H1 (cell line): ENCODE data around the gene CAMK2D. TPM values are rescaled to one million over a fixed set of nuclear protein-coding genes. Genes with fewer than 3 reads are reported as not detected.

Source experiments
- CEBPB ChIP-seq: IDR thresholded peaks from 2 replicates; pipeline ENCODE4 v1.6.1; 2012; ENCODE audit warnings: low read depth, low read length
- CHD7 ChIP-seq: fragments of 300-600 bp; sonication (generic); IDR thresholded peaks from 2 replicates; pipeline ENCODE4 v1.7.1; 2012; ENCODE audit warnings: low read length, moderate library complexity, mild to moderate bottlenecking, inconsistent platforms; ENCODE audit not compliant: insufficient replicate concordance
- CTCF ChIP-seq, 3 experiments: IDR thresholded peaks; 1 replicate in 2 of 3; 2 replicates in 1 of 3; pipeline versions ENCODE4 v1.5.1 to v1.6.1; 2011; ENCODE audit warnings: low read length in 3 of 3, mild to moderate bottlenecking in 3 of 3, inconsistent platforms in 2 of 3, low read depth in 1 of 3, moderate library complexity in 1 of 3; ENCODE audit not compliant: insufficient read depth in 1 of 3; ENCODE audit errors: control extremely low read depth in 1 of 3
- GABPA ChIP-seq: IDR thresholded peaks from 2 replicates; pipeline ENCODE4 v1.6.1; 2011; ENCODE audit warnings: mild to moderate bottlenecking, low read length, moderate library complexity, borderline replicate concordance; ENCODE audit not compliant: insufficient read depth
- POLR2AphosphoS5 ChIP-seq: IDR thresholded peaks from 2 replicates; pipeline ENCODE4 v1.6.1; 2011; ENCODE audit warnings: low read depth, low read length
- POU5F1 ChIP-seq: IDR thresholded peaks from 2 replicates; pipeline ENCODE4 v1.6.1; 2011; ENCODE audit warnings: low read depth, mild to moderate bottlenecking, low read length, moderate library complexity
- SAP30 ChIP-seq: fragments of 300-600 bp; sonication (generic); IDR thresholded peaks from 2 replicates; pipeline ENCODE4 v1.7.1; 2012; ENCODE audit warnings: low read length, moderate library complexity, mild to moderate bottlenecking, inconsistent platforms; ENCODE audit not compliant: insufficient read depth, insufficient replicate concordance
- SP4 ChIP-seq: IDR thresholded peaks from 2 replicates; pipeline ENCODE4 v1.6.1; 2012; ENCODE audit warnings: low read length, inconsistent platforms
- polyA plus RNA-seq, 7 experiments: library from polyadenylated mRNA; depleted of rRNA in 3 of 7; stranded (reverse) in 5 of 7; unstranded in 2 of 7; fragments of >200 nt in 5 of 7; fragments of 200-250 nt in 2 of 7; gene quantifications; 1 replicate in 5 of 7; 2 replicates in 1 of 7; 4 replicates in 1 of 7; pipeline versions ENCODE4 v1.2.1 to v1.2.3, GENCODE V29; 2011 to 2013; ENCODE audit warnings: missing spikeins in 2 of 7, mixed read lengths in 2 of 7
- total RNA-seq: library from RNA; stranded (reverse); fragmentation: NEBNext Ultra II Directional; extraction: Animal tissue kit (Norgen Biotek cat#: 25700); gene quantifications from 2 replicates; pipeline ENCODE4 v1.2.1, GENCODE V29; 2021

Gene CAMK2D
- total and polyA plus RNA-seq, 2 of the 8 experiments (the other 6 are each of a cell fraction or from before 2014, with no cell fraction given): 3.2 to 7.0 TPM

- TF ChIP-seq CHD7: no peak
- TF ChIP-seq POU5F1: no peak
- TF ChIP-seq POLR2AphosphoS5: no peak
- TF ChIP-seq SP4: no peak
- no peak for TF ChIP-seq CTCF (IDR thresholded peaks at IDR 0.05; ENCODE audit: control extremely low read depth in 1 of 3, insufficient read depth in 1 of 3, low read depth in 1 of 3, low read length in 3 of 3)
- no peak for TF ChIP-seq GABPA
- no peak for TF ChIP-seq SAP30
- no peak for TF ChIP-seq CEBPB
- TF ChIP-seq, all 59 proteins: peak for 0
Observed at GRCh38 chr4:113617195-113617594, 144.3 kb downstream of the CAMK2D start (continued).
